ENCODE measurements around the gene GGCX.

Gene GGCX

DNA sequence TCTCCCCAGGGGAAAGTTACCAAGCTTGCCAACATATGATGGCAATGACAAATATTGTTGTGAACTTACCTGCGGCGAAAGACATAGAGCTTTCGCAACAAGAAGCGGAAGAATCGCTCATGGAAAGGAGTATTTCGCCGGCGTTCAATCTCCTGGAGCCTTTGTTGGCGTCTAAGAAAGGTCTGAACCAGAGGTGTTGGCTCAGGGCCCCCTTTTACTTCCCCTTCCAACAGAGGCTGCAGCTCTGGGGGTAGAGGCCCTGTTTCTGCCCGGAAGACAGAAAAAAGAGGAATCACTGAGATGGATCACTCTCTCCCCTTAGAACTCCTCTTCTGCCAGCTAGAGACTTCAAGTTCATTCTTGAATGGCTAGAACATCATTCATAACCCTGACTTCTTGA is 10.8 kb downstream of the GGCX start:
- Histone ChIP-seq H3K9me3 (ENCODE audit: control insufficient read depth, insufficient read depth, low read length) (no peaks in the 10 kb centered on the region), H3K27me3 (ENCODE audit: control insufficient read depth, low read length) (no peaks in the 10 kb centered on the region), H3K36me3 (ENCODE audit: control insufficient read depth, low read length) (peaks cover 75% of the 10 kb centered on the region), H3F3A (ENCODE audit: control insufficient read depth, insufficient read depth) (peaks cover 37% of the 10 kb centered on the region), H3K27ac (ENCODE audit: low read depth, low read length) (no peak overlapping the region), H3K9me2 (replicated peaks; ENCODE audit: control insufficient read depth, low read length) (no peaks in the 10 kb centered on the region), H3K79me2 (ENCODE audit: control insufficient read depth, low read length) (no peaks in the 10 kb centered on the region), H3K4me2 (ENCODE audit: low read length) (no peak overlapping the region), H3K4me1 (ENCODE audit: control insufficient read depth, low read length) (no peaks in the 10 kb centered on the region), H3K4me3 (ENCODE audit: low read length) (no peak overlapping the region), H4K20me1 (ENCODE audit: control insufficient read depth, insufficient read depth, low read depth, low read length) (no peaks in the 10 kb centered on the region; the same call in 1 of the 2 replicates)
- TF ChIP-seq, protein P1, sequence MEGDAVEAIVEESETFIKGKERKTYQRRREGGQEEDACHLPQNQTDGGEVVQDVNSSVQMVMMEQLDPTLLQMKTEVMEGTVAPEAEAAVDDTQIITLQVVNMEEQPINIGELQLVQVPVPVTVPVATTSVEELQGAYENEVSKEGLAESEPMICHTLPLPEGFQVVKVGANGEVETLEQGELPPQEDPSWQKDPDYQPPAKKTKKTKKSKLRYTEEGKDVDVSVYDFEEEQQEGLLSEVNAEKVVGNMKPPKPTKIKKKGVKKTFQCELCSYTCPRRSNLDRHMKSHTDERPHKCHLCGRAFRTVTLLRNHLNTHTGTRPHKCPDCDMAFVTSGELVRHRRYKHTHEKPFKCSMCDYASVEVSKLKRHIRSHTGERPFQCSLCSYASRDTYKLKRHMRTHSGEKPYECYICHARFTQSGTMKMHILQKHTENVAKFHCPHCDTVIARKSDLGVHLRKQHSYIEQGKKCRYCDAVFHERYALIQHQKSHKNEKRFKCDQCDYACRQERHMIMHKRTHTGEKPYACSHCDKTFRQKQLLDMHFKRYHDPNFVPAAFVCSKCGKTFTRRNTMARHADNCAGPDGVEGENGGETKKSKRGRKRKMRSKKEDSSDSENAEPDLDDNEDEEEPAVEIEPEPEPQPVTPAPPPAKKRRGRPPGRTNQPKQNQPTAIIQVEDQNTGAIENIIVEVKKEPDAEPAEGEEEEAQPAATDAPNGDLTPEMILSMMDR (IDR thresholded peaks at IDR 0.05; ENCODE audit: low read depth, low read length, poor library complexity, severe bottlenecking): no peak
- no peak for TF ChIP-seq EZH2phosphoT487 (IDR thresholded peaks at IDR 0.05; ENCODE audit: borderline replicate concordance, low read length)

DNA sequence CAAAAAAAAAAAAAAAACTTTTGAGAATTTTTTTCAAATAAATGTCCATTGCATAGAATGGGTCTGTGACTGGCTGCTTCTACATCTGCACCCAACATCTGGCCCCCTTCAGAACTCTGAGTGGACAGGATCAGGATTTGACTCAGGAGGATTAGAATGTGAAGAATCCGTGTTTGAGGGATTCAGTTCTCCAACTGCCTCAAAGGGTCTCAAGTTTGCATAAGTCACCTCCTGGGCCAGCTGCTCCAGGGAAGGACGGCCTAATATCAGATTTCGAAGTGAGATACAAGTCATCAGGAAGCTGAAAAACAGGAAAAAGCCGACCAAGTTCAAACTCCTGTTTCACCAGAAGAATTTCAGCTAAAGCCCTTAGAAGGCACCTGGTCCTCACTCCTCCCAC is 11.5 kb downstream of the GGCX start:
- no peaks in the 10 kb centered on the region for H3K9me2 ChIP-seq (replicated peaks; ENCODE audit: control insufficient read depth, low read length)
- peaks cover 43% of the 10 kb centered on the region for H3F3A ChIP-seq (ENCODE audit: control insufficient read depth, insufficient read depth)
- TF ChIP-seq, protein P1 (IDR thresholded peaks at IDR 0.05; ENCODE audit: low read depth, low read length, poor library complexity, severe bottlenecking): no peak
- no peak for TF ChIP-seq EZH2phosphoT487 (IDR thresholded peaks at IDR 0.05; ENCODE audit: borderline replicate concordance, low read length)
- no peaks in the 10 kb centered on the region for H3K27me3 ChIP-seq (ENCODE audit: control insufficient read depth, low read length)
- no peak overlapping the region for H3K27ac ChIP-seq (ENCODE audit: low read depth, low read length)
- H3K79me2 ChIP-seq (ENCODE audit: control insufficient read depth, low read length): no peaks in the 10 kb centered on the region
- no peaks in the 10 kb centered on the region for H3K4me1 ChIP-seq (ENCODE audit: control insufficient read depth, low read length)
- no peak overlapping the region for H3K4me3 ChIP-seq (ENCODE audit: low read length)
- H3K36me3 ChIP-seq (ENCODE audit: control insufficient read depth, low read length): peaks cover 75% of the 10 kb centered on the region
- H4K20me1 ChIP-seq (ENCODE audit: control insufficient read depth, insufficient read depth, low read depth, low read length): no peaks in the 10 kb centered on the region; the same call in 1 of the 2 replicates
- H3K9me3 ChIP-seq (ENCODE audit: control insufficient read depth, insufficient read depth, low read length): no peaks in the 10 kb centered on the region
- no peak overlapping the region for H3K4me2 ChIP-seq (ENCODE audit: low read length)

DNA sequence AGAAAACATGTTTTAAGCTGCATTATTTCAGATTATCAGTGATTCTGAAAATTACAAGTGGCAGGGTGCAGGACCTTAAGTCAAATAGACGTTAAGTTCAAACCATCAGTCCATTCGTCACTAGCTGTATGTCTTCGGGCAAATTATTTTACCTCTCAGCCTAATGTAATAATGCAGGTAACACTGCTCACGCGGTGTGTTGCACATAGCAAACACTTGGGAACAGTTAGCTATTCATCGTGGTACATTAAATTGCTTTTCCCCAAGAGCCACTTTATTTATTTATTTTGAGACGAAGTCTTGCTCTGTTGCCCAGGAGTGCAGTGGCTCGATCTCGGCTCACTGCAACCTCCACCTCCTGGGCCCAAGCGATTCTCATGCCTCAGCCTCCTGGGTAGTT is 12.2 kb downstream of the GGCX start:
- Histone ChIP-seq H3K4me2 (ENCODE audit: low read length) (no peak overlapping the region), H3F3A (ENCODE audit: control insufficient read depth, insufficient read depth) (peaks cover 50% of the 10 kb centered on the region), H3K36me3 (ENCODE audit: control insufficient read depth, low read length) (peaks cover 75% of the 10 kb centered on the region), H3K27ac (ENCODE audit: low read depth, low read length) (no peak overlapping the region), H3K4me1 (ENCODE audit: control insufficient read depth, low read length) (no peaks in the 10 kb centered on the region), H3K27me3 (ENCODE audit: control insufficient read depth, low read length) (no peaks in the 10 kb centered on the region), H4K20me1 (ENCODE audit: control insufficient read depth, insufficient read depth, low read depth, low read length) (no peaks in the 10 kb centered on the region; the same call in 1 of the 2 replicates), H3K9me3 (ENCODE audit: control insufficient read depth, insufficient read depth, low read length) (no peaks in the 10 kb centered on the region), H3K4me3 (ENCODE audit: low read length) (no peak overlapping the region), H3K79me2 (ENCODE audit: control insufficient read depth, low read length) (no peaks in the 10 kb centered on the region), H3K9me2 (replicated peaks; ENCODE audit: control insufficient read depth, low read length) (no peaks in the 10 kb centered on the region)
- TF ChIP-seq, protein P1 (IDR thresholded peaks at IDR 0.05; ENCODE audit: low read depth, low read length, poor library complexity, severe bottlenecking): no peak
- TF ChIP-seq EZH2phosphoT487 (IDR thresholded peaks at IDR 0.05; ENCODE audit: borderline replicate concordance, low read length): no peak

DNA sequence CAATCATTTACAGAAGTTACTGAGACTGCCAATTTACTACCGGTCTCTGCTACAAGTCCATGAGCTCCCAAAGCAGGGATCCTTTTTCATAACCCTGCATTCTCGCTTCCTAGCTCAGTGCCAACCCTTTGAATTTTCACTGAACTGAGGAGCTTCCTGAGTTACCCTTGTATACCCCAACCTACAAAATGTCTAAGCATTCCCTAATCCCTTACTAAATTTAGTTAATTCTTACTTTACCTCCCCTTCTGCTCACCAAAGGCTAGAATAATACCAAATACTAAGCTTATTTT is 12.7 kb downstream of the GGCX start:
- no peaks in the 10 kb centered on the region for H3K9me2 ChIP-seq (replicated peaks; ENCODE audit: control insufficient read depth, low read length)
- TF ChIP-seq EZH2phosphoT487 (IDR thresholded peaks at IDR 0.05; ENCODE audit: borderline replicate concordance, low read length): no peak
- TF ChIP-seq, protein P1 (IDR thresholded peaks at IDR 0.05; ENCODE audit: low read depth, low read length, poor library complexity, severe bottlenecking): no peak
- H3K79me2 ChIP-seq (ENCODE audit: control insufficient read depth, low read length): no peaks in the 10 kb centered on the region
- H3F3A ChIP-seq (ENCODE audit: control insufficient read depth, insufficient read depth): peaks cover 50% of the 10 kb centered on the region
- H3K4me2 ChIP-seq (ENCODE audit: low read length): no peak overlapping the region
- no peak overlapping the region for H3K27ac ChIP-seq (ENCODE audit: low read depth, low read length)
- no peak overlapping the region for H3K4me3 ChIP-seq (ENCODE audit: low read length)
- no peaks in the 10 kb centered on the region for H3K4me1 ChIP-seq (ENCODE audit: control insufficient read depth, low read length)
- H3K9me3 ChIP-seq (ENCODE audit: control insufficient read depth, insufficient read depth, low read length): no peaks in the 10 kb centered on the region
- H4K20me1 ChIP-seq (ENCODE audit: control insufficient read depth, insufficient read depth, low read depth, low read length): no peaks in the 10 kb centered on the region; the same call in 1 of the 2 replicates
- H3K27me3 ChIP-seq (ENCODE audit: control insufficient read depth, low read length): no peaks in the 10 kb centered on the region
- peaks cover 78% of the 10 kb centered on the region for H3K36me3 ChIP-seq (ENCODE audit: control insufficient read depth, low read length)

All from DOHH2 (cell line).